KOPT-K1 (cell line): Measurements from ENCODE around the gene CD44.

Experiments used
- H3K27ac ChIP-seq: fragments of 200-600 bp; sonication (generic); 2 replicates; pipeline ENCODE4 v1.5.1; 2016; ENCODE audit warnings: antibody characterized with exemption, mild to moderate bottlenecking, low read depth, low read length; ENCODE audit not compliant: poor library complexity, severe bottlenecking
- H3K36me3 ChIP-seq: fragments of 200-600 bp; sonication (generic); 2 replicates; pipeline ENCODE4 v1.5.1; 2017; ENCODE audit warnings: antibody characterized with exemption, mild to moderate bottlenecking, low read length, moderate library complexity; ENCODE audit not compliant: insufficient read depth
- H3K9me3 ChIP-seq: fragments of 200-600 bp; sonication (generic); 2 replicates; pipeline ENCODE4 v1.5.1; 2017; ENCODE audit warnings: antibody characterized with exemption, low read length, mild to moderate bottlenecking; ENCODE audit not compliant: insufficient read depth, poor library complexity, severe bottlenecking

CD44 gene

DNA sequence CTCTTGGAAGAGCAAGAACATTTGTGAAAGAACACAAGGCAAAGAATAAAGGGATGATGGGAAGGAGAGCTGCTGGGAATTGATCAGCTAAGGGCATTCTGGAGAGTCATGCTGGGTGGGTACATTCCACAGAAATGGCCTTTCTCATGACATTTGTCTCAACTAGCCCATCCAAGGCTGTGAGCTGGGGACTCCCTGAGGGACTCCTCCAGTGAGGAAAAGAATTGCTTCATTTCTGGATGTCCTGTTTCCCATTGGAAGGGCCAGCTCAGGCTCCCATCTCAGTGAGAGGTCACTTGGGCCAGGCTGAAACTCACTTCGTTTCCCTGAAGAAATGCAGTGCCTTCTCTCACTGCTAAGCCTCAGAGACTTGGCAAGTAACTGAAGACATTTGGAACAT is 106.8 kb downstream of the CD44 start:
- peaks cover 11% of the 10 kb centered on the region for H3K9me3 ChIP-seq
- no peak overlapping the region for H3K27ac ChIP-seq
- no peaks in the 10 kb centered on the region for H3K36me3 ChIP-seq

- H3K27ac ChIP-seq, result no peak overlapping the region
- H3K36me3 ChIP-seq, result no peaks in the 10 kb centered on the region
- H3K9me3 ChIP-seq, result peaks cover 11% of the 10 kb centered on the region
These were observed 107.8 kb downstream of the CD44 start for GRCh38 chr11:35246745-35247144.

DNA sequence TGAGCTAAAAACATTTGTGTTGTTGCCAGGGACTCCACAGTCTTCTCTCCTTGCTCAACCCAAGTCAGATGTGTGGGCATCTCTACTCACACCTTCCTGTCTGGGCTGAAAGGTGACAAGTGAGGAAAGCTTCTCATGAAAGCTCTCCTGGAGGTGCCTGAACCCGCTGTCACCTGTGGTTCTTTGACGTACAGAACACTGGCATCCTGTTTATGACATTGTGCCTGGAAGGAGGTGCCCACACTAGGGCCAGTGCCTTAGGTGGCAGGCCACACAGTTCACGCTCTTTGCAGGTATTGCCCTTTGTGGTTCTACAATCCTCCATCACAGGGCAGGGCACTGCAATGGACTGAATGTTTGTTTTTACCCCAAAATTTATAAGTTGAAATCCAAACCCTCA is 108.5 kb downstream of the CD44 start:
- Histone ChIP-seq H3K36me3 (no peaks in the 10 kb centered on the region), H3K9me3 (peaks cover 11% of the 10 kb centered on the region), H3K27ac (no peak overlapping the region)

GRCh38 chr11:35247863-35248262 is 108.9 kb downstream of the CD44 start:
- Histone ChIP-seq H3K27ac (no peak overlapping the region), H3K36me3 (no peaks in the 10 kb centered on the region), H3K9me3 (peaks cover 11% of the 10 kb centered on the region)

DNA sequence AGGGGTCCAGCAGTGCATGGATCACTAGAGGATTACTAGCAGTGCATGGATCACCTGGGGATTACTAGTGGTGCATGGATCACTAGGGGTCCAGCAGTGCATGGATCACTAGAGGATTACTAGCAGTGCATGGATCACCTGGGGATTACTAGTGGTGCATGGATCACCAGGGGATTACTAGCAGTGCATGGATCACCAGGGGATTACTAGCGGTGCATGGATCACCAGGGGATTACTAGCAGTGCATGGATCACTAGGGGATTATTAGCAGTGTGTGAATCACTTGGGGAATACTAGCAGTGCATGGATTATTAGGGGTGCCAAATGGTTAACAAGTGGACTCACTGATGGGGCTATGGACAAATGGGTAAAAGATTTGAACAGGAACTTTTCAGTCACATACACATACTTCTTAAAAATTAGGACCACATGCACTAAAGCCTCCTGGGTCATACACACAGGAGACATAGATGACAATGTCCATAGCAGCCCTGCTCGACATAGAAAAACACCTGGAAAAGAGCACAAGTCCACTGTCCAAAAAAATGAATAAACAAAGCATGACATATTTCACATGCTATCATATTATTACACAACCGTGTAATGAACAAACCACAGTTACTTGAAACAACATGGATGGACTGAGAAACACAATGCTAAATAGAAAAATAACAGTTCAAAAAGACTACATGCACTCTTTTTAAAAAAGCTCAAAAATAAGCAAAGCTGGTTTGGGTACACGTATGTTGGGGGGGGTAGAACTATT is 109.8 kb downstream of the CD44 start:
- Histone ChIP-seq H3K9me3 (peaks cover 11% of the 10 kb centered on the region), H3K36me3 (no peaks in the 10 kb centered on the region), H3K27ac (no peak overlapping the region)

GRCh38 chr11:35250192-35250591 is 111.2 kb downstream of the CD44 start:
- Histone ChIP-seq H3K27ac (no peak overlapping the region), H3K36me3 (no peaks in the 10 kb centered on the region), H3K9me3 (peaks cover 11% of the 10 kb centered on the region)

DNA sequence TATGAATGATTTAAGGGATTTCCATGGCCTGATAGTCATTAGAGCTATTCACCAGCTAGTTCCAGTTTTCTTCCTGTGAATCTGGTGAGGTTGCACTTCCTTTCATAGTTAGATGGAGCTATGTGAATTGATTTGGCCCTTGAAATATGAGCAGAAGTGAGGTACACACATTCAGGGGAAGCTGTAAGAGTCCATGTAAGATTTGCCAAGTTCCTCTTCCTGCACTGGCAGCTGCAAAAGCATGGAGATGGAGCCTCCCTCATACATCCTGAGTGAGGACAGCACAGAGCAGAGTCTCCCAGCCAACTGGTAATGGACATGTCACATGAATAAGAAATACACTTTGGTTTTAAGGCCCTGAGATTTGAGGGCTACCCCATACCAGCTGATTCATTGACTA is 111.7 kb downstream of the CD44 start:
- H3K36me3 ChIP-seq, result no peaks in the 10 kb centered on the region
- H3K9me3 ChIP-seq, result peaks cover 11% of the 10 kb centered on the region
- H3K27ac ChIP-seq, result no peak overlapping the region

GRCh38 chr11:35253237-35253636 is 114.3 kb downstream of the CD44 start:
- peaks cover 6% of the 10 kb centered on the region for H3K9me3 ChIP-seq
- no peaks in the 10 kb centered on the region for H3K36me3 ChIP-seq
- no peak overlapping the region for H3K27ac ChIP-seq

- H3K36me3 ChIP-seq, result no peaks in the 10 kb centered on the region
- no peak overlapping the region for H3K27ac ChIP-seq
- H3K9me3 ChIP-seq, result no peaks in the 10 kb centered on the region
These were observed 116.5 kb downstream of the CD44 start for GRCh38 chr11:35255514-35255913.

- no peak overlapping the region for H3K27ac ChIP-seq
- H3K36me3 ChIP-seq, result no peaks in the 10 kb centered on the region
- no peaks in the 10 kb centered on the region for H3K9me3 ChIP-seq
These were observed 117.3 kb downstream of the CD44 start for GRCh38 chr11:35256296-35256695.

DNA sequence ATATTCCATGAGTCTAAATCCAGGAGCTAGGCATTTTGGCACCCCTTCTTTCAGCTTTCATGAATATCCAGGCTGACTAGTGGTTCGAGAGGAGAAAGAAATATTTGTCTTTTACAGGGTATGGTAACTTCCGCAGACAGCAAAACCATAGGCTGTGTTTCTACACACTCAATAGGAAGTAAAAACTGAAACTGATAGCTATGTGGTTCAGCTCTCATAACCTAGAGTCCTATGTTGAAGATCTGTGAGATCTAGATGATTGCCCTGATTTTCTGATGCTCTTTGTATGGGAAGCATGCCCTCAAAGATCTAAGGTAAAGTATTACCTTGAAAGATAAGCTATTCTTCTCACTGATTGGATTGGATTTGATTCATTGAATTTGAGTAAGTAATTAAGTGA is 118.3 kb downstream of the CD44 start:
- H3K9me3 ChIP-seq, result no peaks in the 10 kb centered on the region
- no peak overlapping the region for H3K27ac ChIP-seq
- H3K36me3 ChIP-seq, result no peaks in the 10 kb centered on the region

DNA sequence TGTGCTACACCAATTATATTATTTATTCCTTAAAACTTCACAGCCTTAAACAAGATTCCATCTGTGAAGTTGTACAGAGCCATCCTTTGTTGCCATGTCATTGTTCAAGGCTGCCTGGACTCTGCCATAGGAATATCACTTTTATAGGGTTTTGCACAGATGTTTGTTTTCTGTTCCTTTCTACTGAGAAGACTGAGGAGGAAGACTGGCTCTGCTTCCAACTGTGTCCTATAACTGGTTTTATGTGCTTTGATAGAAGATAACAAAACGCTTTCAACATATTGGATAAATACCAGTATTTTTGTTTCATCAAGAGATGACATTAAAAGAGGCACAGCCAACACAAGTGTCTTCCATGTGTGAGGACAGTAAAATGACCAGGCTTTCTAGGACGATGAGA is 120.6 kb downstream of the CD44 start:
- Histone ChIP-seq H3K9me3 (no peaks in the 10 kb centered on the region), H3K36me3 (no peaks in the 10 kb centered on the region), H3K27ac (no peak overlapping the region)

DNA sequence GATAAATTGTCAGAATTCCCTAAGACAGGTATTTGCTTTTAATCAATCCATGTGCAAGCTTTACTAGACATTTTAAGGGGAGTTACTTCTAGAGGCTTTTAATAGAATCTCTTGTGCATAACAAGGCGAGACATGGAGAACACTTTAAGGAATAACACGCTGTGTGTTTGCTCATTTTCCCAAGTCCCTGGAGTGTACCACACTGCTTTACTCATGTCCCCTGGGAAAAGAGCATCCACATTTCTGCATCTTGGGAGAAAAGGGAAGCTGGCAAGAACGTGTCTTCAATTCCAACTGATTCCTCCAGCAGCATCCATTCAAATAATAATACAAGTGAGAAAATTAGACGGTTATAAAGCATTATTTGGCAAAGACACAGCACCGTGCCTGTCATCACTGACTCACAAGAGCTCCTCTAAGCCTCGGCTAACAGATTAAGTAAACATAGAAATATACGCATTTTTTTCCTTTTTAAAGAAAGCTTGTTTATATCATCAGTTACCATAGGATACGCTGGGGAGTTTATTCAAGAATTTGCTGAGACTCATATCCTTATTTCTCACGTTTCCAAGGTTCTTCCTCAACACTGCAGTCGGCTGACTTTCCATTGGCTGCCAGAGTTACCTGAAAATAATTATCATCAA is 121.5 kb downstream of the CD44 start:
- no peaks in the 10 kb centered on the region for H3K9me3 ChIP-seq
- no peaks in the 10 kb centered on the region for H3K36me3 ChIP-seq
- H3K27ac ChIP-seq, result no peak overlapping the region

GRCh38 chr11:35261197-35261596 is 122.2 kb downstream of the CD44 start:
- no peaks in the 10 kb centered on the region for H3K36me3 ChIP-seq
- no peak overlapping the region for H3K27ac ChIP-seq
- no peaks in the 10 kb centered on the region for H3K9me3 ChIP-seq

- Histone ChIP-seq H3K9me3 (no peaks in the 10 kb centered on the region), H3K36me3 (no peaks in the 10 kb centered on the region), H3K27ac (no peak overlapping the region)
These were observed 123.1 kb downstream of the CD44 start for GRCh38 chr11:35262056-35262455.

DNA sequence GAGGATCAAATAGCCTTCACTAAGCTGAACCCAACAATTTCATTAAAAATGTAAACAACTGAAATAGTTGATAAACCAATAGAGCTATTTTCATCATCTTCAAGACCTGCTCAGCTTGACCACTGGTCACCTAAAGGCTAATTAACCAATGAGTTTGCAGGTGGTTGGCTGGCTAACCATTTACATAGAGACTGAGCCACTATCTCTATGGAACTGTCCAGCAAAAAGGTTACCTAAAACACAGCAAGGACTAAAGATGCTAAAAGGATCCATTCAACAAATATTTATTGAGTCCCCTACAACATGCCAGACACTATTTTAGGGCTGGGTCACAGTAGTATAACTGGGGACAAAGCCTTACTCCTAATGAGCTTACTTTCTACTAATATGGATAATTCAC is 123.8 kb downstream of the CD44 start:
- no peaks in the 10 kb centered on the region for H3K9me3 ChIP-seq
- no peak overlapping the region for H3K27ac ChIP-seq
- H3K36me3 ChIP-seq, result no peaks in the 10 kb centered on the region
